ENCODE data around the gene RMC1.
A peak's percentile ranks its signal among the peaks of the same experiment; 100 is the strongest.
"Not testable (repeated sequence)": the region's sequence is repeated elsewhere in the genome, so short reads cannot be mapped to it uniquely, and the experiment has no call there.

Gene RMC1

GRCh38 chr18:23498117-23498516 lies 5.2 kb upstream of the RMC1 start:
- DNase-seq (ENCODE audit: low read depth): no peak

- DNase-seq (ENCODE audit: low read depth): peak; percentile 68
These were observed 4.4 kb upstream of the RMC1 start for GRCh38 chr18:23498877-23499276.

GRCh38 chr18:23499291-23499781 lies 4.0 kb upstream of the RMC1 start:
- no peak for DNase-seq (ENCODE audit: low read depth)

- DNase-seq (ENCODE audit: low read depth): no peak
These were observed 1.7 kb upstream of the RMC1 start for GRCh38 chr18:23501626-23502025.

- no peak for DNase-seq (ENCODE audit: low read depth)
These were observed 734 bp upstream of the RMC1 start for GRCh38 chr18:23502516-23503037.

GRCh38 chr18:23503963-23504344 lies 643 bp downstream of the RMC1 start:
- DNase-seq (ENCODE audit: low read depth): no peak

GRCh38 chr18:23504720-23505119 lies 1.4 kb downstream of the RMC1 start:
- DNase-seq (ENCODE audit: low read depth): no peak

- DNase-seq (ENCODE audit: low read depth): no peak
These were observed 3.1 kb downstream of the RMC1 start for GRCh38 chr18:23506393-23506792.

- not testable (repeated sequence) for DNase-seq (ENCODE audit: low read depth)
These were observed 7.6 kb downstream of the RMC1 start for GRCh38 chr18:23510923-23511322.

GRCh38 chr18:23512216-23512615 lies 8.9 kb downstream of the RMC1 start:
- not testable (repeated sequence) for DNase-seq (ENCODE audit: low read depth)

GRCh38 chr18:23512641-23513040 lies 9.3 kb downstream of the RMC1 start:
- no peak for DNase-seq (ENCODE audit: low read depth)

- DNase-seq (ENCODE audit: low read depth): peak; percentile 66
These were observed 12.7 kb downstream of the RMC1 start for GRCh38 chr18:23515911-23516546.

GRCh38 chr18:23519734-23520133 lies 16.4 kb downstream of the RMC1 start:
- no peak for DNase-seq (ENCODE audit: low read depth)

- DNase-seq (ENCODE audit: low read depth): no peak
These were observed 18.0 kb downstream of the RMC1 start for GRCh38 chr18:23521271-23521670.

- no peak for DNase-seq (ENCODE audit: low read depth)
These were observed 18.6 kb downstream of the RMC1 start for GRCh38 chr18:23521907-23522306.

- DNase-seq (ENCODE audit: low read depth): no peak
These were observed 20.3 kb downstream of the RMC1 start for GRCh38 chr18:23523429-23524212.

GRCh38 chr18:23524213-23524707 lies 20.9 kb downstream of the RMC1 start:
- no peak for DNase-seq (ENCODE audit: low read depth)

GRCh38 chr18:23526501-23527063 lies 23.3 kb downstream of the RMC1 start:
- no peak for DNase-seq (ENCODE audit: low read depth)

- DNase-seq (ENCODE audit: low read depth): no peak
These were observed 25.5 kb downstream of the RMC1 start for GRCh38 chr18:23528580-23529472.

- DNase-seq (ENCODE audit: low read depth): no peak
These were observed 26.3 kb downstream of the RMC1 start for GRCh38 chr18:23529604-23530003.

GRCh38 chr18:23530195-23530594 lies 26.9 kb downstream of the RMC1 start:
- no peak for DNase-seq (ENCODE audit: low read depth)

GRCh38 chr18:23531912-23532311 lies 28.6 kb downstream of the RMC1 start:
- no peak for DNase-seq (ENCODE audit: low read depth)

Data from activated T-cell treated with anti-CD3 and anti-CD28 coated beads for 24 hours (primary cell).